K562 (cell line): ENCODE measurements around the gene SLC4A1. TPM values are rescaled to one million over a fixed set of nuclear protein-coding genes. Genes with fewer than 3 reads are reported as not detected.
A peak's percentile ranks its signal among the peaks of the same experiment; 100 is the strongest.

ENCODE experiments used
- CTBP1 ChIP-seq: fragments of 450-650 bp; IDR thresholded peaks from 2 replicates; pipeline ENCODE4 v1.6.1; 2016; ENCODE audit warnings: borderline replicate concordance
- CXXC5 ChIP-seq: fragments of 250-450 bp; sonication (Bioruptor Pico); IDR thresholded peaks from 2 replicates; pipeline ENCODE4 v1.8.0; 2022; ENCODE audit warnings: inconsistent platforms, mild to moderate bottlenecking, moderate library complexity
- FOSL1 ChIP-seq: fragments of 200-800 bp; sonication (Bioruptor generic); conservative IDR thresholded peaks from 2 replicates; pipeline ENCODE4 v1.6.1; 2016; ENCODE audit warnings: missing genetic modification characterization, missing compliant biosample characterization
- FOXM1 ChIP-seq, 2 experiments: fragments of 450-650 bp in 1 of 2; sonication (generic) in 1 of 2; formaldehyde crosslinking in 1 of 2; IDR thresholded peaks; 2 replicates each; pipeline versions ENCODE4 v1.6.1 to v1.9.0; 2017 to 2022; ENCODE audit warnings: low read depth in 2 of 2, mild to moderate bottlenecking in 2 of 2, missing genetic modification reagents in 1 of 2, moderate library complexity in 1 of 2
- GABPA ChIP-seq: fragments of 200-800 bp; sonication (Bioruptor generic); conservative IDR thresholded peaks from 2 replicates; pipeline ENCODE4 v1.6.1; 2016; ENCODE audit warnings: low read depth, missing genetic modification characterization, missing compliant biosample characterization
- ILK ChIP-seq: fragments of 450-650 bp; IDR thresholded peaks from 2 replicates; pipeline ENCODE4 v1.6.1; 2016; ENCODE audit warnings: missing genetic modification characterization, low read depth, mild to moderate bottlenecking, missing compliant biosample characterization, moderate library complexity, borderline replicate concordance
- L3MBTL2 ChIP-seq: fragments of 450-650 bp; IDR thresholded peaks from 2 replicates; pipeline ENCODE4 v1.6.1; 2016; ENCODE audit warnings: mild to moderate bottlenecking, moderate library complexity
- NONO ChIP-seq, 2 experiments: fragments of 200-400 bp in 1 of 2; fragments of 450-650 bp in 1 of 2; formaldehyde crosslinking in 1 of 2; IDR thresholded peaks; 2 replicates each; pipeline ENCODE4 v1.6.1; 2017; ENCODE audit warnings: low read depth in 2 of 2, mild to moderate bottlenecking in 2 of 2, moderate library complexity in 2 of 2, low read length in 1 of 2
- RBBP5 ChIP-seq: fragments of 200-600 bp; sonication (generic); IDR thresholded peaks from 2 replicates; pipeline ENCODE4 v1.6.1; 2012; ENCODE audit warnings: borderline replicate concordance, mild to moderate bottlenecking, low read length, control low read depth, inconsistent platforms; ENCODE audit not compliant: insufficient read depth, poor library complexity, severe bottlenecking
- STAT5B ChIP-seq: fragments of 250-450 bp; sonication (Bioruptor Pico); IDR thresholded peaks from 2 replicates; pipeline ENCODE4 v1.8.0; 2021; ENCODE audit warnings: mild to moderate bottlenecking, inconsistent platforms
- SUPT5H ChIP-seq: fragments of 450-650 bp; IDR thresholded peaks from 2 replicates; pipeline ENCODE4 v1.6.1; 2016
- TFAP4 ChIP-seq: sonication (generic); formaldehyde crosslinking; IDR thresholded peaks from 2 replicates; pipeline ENCODE4 v1.8.0; 2022; ENCODE audit warnings: missing genetic modification reagents, mild to moderate bottlenecking, moderate library complexity, borderline replicate concordance
- TRIM24 ChIP-seq, 2 experiments: fragments of 450-650 bp; IDR thresholded peaks; 2 replicates each; pipeline ENCODE4 v1.6.1; 2016
- VEZF1 ChIP-seq: fragments of 200-800 bp; sonication (Bioruptor generic); IDR thresholded peaks from 2 replicates; pipeline ENCODE4 v1.6.1; 2017; ENCODE audit warnings: missing genetic modification characterization, missing compliant biosample characterization
- ZBTB7A ChIP-seq: IDR thresholded peaks from 2 replicates; pipeline ENCODE4 v1.6.1; 2011; ENCODE audit warnings: low read depth, mild to moderate bottlenecking, low read length, moderate library complexity, borderline replicate concordance; ENCODE audit not compliant: control insufficient read depth
- ZKSCAN1 ChIP-seq: fragments of 150-350 bp; IDR thresholded peaks from 2 replicates; pipeline ENCODE4 v1.6.1; 2016; ENCODE audit warnings: low read depth, low read length
- ZNF184 ChIP-seq: sonication (generic); formaldehyde crosslinking; IDR thresholded peaks from 2 replicates; pipeline ENCODE4 v1.5.0; 2020; ENCODE audit warnings: missing genetic modification reagents
- ZNF408 ChIP-seq: fragments of 250-450 bp; sonication (Bioruptor Pico); IDR thresholded peaks from 2 replicates; pipeline ENCODE4 v1.4.0; 2020; ENCODE audit warnings: low read depth, mild to moderate bottlenecking, moderate library complexity
- ZNF639 ChIP-seq, 2 experiments: fragments of 200-800 bp in 1 of 2; sonication (Bioruptor generic) in 1 of 2; sonication (generic) in 1 of 2; formaldehyde crosslinking in 1 of 2; IDR thresholded peaks in 1 of 2; conservative IDR thresholded peaks in 1 of 2; 2 replicates each; pipeline versions ENCODE4 v1.5.0 to v1.6.1; 2016 to 2020; ENCODE audit warnings: missing compliant biosample characterization in 1 of 2, missing genetic modification characterization in 1 of 2, missing genetic modification reagents in 1 of 2
- ZNF740 ChIP-seq, 3 experiments: fragments of 200-800 bp in 1 of 3; sonication (Bioruptor generic) in 1 of 3; sonication (generic) in 1 of 3; formaldehyde crosslinking in 1 of 3; IDR thresholded peaks; 2 replicates each; pipeline versions ENCODE4 v1.6.1 to v1.8.0; 2016 to 2022; ENCODE audit warnings: mild to moderate bottlenecking in 2 of 3, missing compliant biosample characterization in 2 of 3, missing genetic modification characterization in 2 of 3, missing genetic modification reagents in 1 of 3
- polyA plus RNA-seq, 8 experiments: library from polyadenylated mRNA; depleted of rRNA in 4 of 8; stranded (reverse) in 5 of 8; unstranded in 3 of 8; fragments of >200 nt; fragmentation: Nextera tagmentation in 2 of 8; fragmentation: Illumina TruSeq in 1 of 8; extraction: Ambion mirVana in 2 of 8; extraction: Trizol in 1 of 8; gene quantifications; 2 replicates each; pipeline versions ENCODE4 v1.2.1 to v1.2.3, GENCODE V29; 2011 to 2014; ENCODE audit warnings: inconsistent platforms in 1 of 8, missing spikeins in 1 of 8
- total RNA-seq, 7 experiments: library from RNA; depleted of rRNA in 6 of 7; stranded (reverse); fragments of >200 nt in 6 of 7; fragmentation: Illumina TruSeq in 2 of 7; extraction: Trizol in 2 of 7; gene quantifications; 2 replicates each; pipeline versions ENCODE4 v1.2.1 to v1.2.3, GENCODE V29; 2011 to 2021; ENCODE audit warnings: low replicate concordance in 1 of 7

The SLC4A1 gene
- total and polyA plus RNA-seq, 9 of the 15 experiments (the other 6 are each of a cell fraction or from before 2014, with no cell fraction given): 0.14 to 1.00 (median 0.53) TPM

GRCh38 chr17:44221084-44221861 is 46.7 kb downstream of the SLC4A1 start (continued):
- TF ChIP-seq NONO (IDR thresholded peaks at IDR 0.05; ENCODE audit: low read depth in 2 of 2, low read length in 1 of 2) (0 out of 4 replicates have a peak, but pooled peaks of 1 of the 2 experiments have one; percentile 29), RBBP5 (peak; percentile 51), CTBP1 (peak; percentile 55; the same call in 1 of the 2 replicates), FOXM1 (IDR thresholded peaks at IDR 0.05; ENCODE audit: low read depth) (no peak), FOXM1 (CRISPR knock-in tag; IDR thresholded peaks at IDR 0.05; ENCODE audit: low read depth) (0 out of 2 replicates have a peak, but pooled peaks have one; percentile 13), STAT5B (CRISPR knock-in tag) (no peak), CXXC5 (CRISPR knock-in tag) (peak; percentile 67), GABPA (tag) (peak; percentile 42; the same call in 1 of the 2 replicates), L3MBTL2 (peak; percentile 6; the same call in 1 of the 2 replicates), ZNF408 (CRISPR knock-in tag) (no peak), FOSL1 (tag) (0 out of 2 replicates have a peak, but pooled peaks have one; percentile 14), ZNF184 (CRISPR knock-in tag) (peak; percentile 99), VEZF1 (CRISPR knock-in tag) (peak; percentile 78), SUPT5H (peak; percentile 28), TRIM24 (IDR thresholded peaks at IDR 0.05) (peak in 1 of 2 experiments; percentile 9; a peak in 1 of 4 replicates), ZNF740 (CRISPR knock-in tag; IDR thresholded peaks at IDR 0.05) (peak; percentile 70), ZNF740 (tag; IDR thresholded peaks at IDR 0.05) (peak in 1 of 2 experiments; percentile 81; a peak in 2 of 4 replicates), ZKSCAN1 (peak; percentile 20; the same call in 1 of the 2 replicates), ZBTB7A (0 out of 2 replicates have a peak, but pooled peaks have one; percentile 65), ILK (no peak), ZNF639 (CRISPR knock-in tag; conservative IDR thresholded peaks at IDR 0.05 in 1 of 2, IDR thresholded peaks at IDR 0.05 in 1 of 2) (peak in 1 of 2 experiments; percentile 91; a peak in 2 of 4 replicates), TFAP4 (CRISPR knock-in tag) (peak; percentile 82)
